Epithelial cell of esophagus (primary cell): ENCODE results near the gene KLRG1.

ENCODE experiments used
- DNase-seq: peaks from one replicate; pipeline ENCODE4 v3.0.0; 2010; ENCODE audit warnings: low read depth
- H3K4me3 ChIP-seq: 2 replicates; pipeline ENCODE4 v1.5.1; 2011; ENCODE audit warnings: mild to moderate bottlenecking, low read length, control low read depth
- CTCF ChIP-seq: IDR thresholded peaks from 2 replicates; pipeline ENCODE4 v1.5.1; 2011; ENCODE audit warnings: low read depth, mild to moderate bottlenecking, low read length, control low read depth, inconsistent platforms; ENCODE audit not compliant: insufficient read depth; ENCODE audit errors: missing control alignments

The KLRG1 gene

DNA sequence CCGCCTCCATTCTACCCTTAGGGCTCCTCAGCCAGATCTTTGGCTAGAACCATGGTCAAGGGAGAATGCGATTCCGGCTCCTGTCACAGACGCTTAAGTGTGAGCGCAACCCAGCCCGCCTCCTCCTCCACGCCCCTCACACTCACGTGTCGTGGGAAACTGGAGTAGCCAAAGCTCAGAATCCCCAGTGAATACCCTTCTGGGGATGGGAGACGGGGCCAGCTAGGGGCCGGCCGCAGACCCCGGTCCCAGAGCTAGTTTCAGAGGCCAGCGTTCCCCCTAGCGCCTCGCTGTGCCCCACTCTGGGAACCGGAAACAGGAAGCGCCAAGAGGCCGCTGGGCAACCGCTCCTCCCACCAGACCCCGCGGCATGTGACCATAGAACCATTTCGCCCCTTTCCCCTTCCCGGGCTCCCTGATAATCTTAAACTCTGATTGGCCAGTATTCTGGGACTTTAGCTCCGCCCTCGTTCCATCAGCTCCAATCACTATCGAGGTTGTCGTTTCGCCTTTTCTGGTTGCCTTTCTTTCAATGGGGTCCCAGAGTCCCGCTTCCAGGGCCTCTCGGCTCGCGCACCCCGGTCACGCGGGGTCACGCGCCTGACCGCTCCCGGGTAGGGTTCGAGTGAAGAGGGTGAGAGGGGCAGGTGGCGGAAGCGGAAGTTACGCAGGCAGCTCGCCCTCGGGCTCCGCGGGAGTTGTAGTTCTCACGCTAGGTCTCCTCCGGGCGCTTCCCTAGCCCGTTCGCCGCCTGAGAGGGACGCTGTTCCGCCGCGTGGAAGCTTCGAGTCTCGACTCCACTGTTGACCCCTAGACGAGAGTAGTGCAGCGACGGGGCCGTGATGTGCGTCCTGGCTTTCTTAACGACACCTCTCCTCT lies 39.8 kb upstream of the KLRG1 start, which contains the start of gene M6PR:
Gene M6PR, minus strand, starts transcription at position 304 of the 879 bp plus-strand sequence. CDS start 3,241 bp downstream, outside the sequence.
- H3K4me3 ChIP-seq = peak within 1 kb of the TSS; percentile 94
- peak; percentile 56 for TF ChIP-seq CTCF
- peak; percentile 94 for DNase-seq

DNA sequence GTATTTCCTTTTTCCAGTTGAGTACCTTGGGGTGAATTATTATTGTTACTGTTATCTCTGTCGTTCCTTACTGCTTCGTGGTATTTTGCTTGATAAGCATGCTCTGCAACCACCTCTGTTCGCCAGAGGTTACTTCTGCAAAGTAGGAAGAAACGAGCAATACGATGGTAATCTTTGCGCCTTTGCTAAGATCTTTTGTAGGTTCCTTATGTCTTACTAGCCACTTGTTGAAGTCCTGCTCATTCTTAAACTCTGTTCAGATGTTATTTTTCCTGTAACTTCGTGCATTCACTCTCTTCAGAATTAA lies 39.2 kb upstream of the KLRG1 start:
- TF ChIP-seq CTCF = no peak
- no peak for DNase-seq
- peak overlapping the region; percentile 94 for H3K4me3 ChIP-seq

GRCh38 chr12:8950702-8951478 lies 38.5 kb upstream of the KLRG1 start:
- no peak for TF ChIP-seq CTCF
- no peak for DNase-seq
- peak overlapping the region; percentile 94 for H3K4me3 ChIP-seq

DNA sequence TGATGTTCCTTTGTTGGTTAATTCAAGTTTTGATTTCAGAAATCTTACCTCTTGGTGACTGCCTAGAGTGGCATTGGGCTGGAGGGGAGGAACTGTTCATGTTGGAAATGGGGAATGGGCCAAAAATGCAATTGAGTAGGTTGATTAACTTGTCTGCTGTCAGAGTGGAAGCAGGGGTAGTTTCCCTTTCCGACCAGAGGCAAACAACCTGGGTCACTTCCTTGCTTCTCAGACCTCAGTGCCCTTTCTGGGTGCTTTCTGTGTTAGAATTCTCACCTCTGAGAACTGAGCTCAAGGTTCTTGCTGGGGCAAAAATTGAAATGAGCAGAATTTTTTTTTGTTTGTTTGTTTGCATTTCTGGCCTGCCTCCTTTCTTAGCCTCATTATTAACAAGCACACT lies 37.6 kb upstream of the KLRG1 start:
- DNase-seq = no peak
- no peak for TF ChIP-seq CTCF
- no peak overlapping the region for H3K4me3 ChIP-seq

DNA sequence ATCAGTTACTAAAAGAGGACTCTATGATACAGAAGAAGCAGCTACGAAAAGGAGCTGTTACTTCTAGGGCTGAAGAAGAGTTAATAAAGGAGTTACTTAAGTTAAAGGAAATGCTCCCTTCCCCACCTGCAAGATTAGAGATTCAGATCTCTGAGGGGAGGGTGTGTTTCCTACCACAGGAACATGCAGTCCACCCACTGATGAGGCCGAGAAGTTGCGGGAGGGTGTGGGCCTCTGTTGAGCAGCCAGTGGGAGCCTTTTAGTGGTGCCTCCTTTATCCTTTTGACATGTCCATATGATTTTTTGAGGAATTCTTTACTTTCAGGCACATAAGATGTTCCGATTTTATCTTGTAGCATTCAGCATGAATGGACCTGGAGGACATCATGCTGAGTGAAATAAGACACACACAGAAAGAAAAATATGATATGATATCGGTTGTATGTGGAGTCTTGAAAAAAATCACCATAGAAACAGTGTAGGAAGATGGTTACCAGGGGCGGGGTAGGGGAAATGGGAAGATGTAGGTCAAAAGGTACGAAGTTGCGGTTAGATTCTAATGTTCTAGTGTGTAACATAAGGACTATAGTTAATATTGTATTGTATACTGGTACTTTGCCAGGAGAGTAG lies 35.5 kb upstream of the KLRG1 start:
- H3K4me3 ChIP-seq = no peak overlapping the region
- no peak for DNase-seq
- no peak for TF ChIP-seq CTCF

DNA sequence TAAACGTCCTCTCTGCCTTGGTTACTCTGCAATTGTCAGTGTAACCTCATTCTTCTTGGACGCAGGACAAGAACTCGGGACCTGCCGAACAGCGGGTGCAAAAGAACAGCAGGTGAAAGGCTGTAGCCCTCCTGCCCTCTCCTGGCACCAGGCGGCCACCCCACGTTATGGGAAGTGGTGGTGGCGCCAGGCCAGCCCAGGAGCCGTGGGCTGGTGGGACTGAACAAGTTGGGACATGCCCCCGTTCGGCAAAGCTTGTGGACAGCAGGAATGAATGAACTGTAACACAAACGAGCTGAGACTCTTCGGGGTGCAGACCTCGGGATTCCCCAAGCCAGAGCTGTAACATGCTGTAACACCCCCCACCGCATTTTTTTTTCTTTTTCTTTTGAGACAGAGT lies 33.3 kb upstream of the KLRG1 start:
- no peak for TF ChIP-seq CTCF
- DNase-seq = no peak
- no peak overlapping the region for H3K4me3 ChIP-seq
